GM12878 (cell line): Measurements from ENCODE around the gene CKLF. TPM values are rescaled to one million over a fixed set of nuclear protein-coding genes. Genes with fewer than 3 reads are reported as not detected.

Experiments
- ATAC-seq: fragments of 200-7000 bp; cut with Tn5 transposase; 3 replicates; pipeline ENCODE4 v1.9.1; 2020; ENCODE audit warnings: mild to moderate bottlenecking, moderate library complexity
- BruUV-seq: library from RNA; stranded (reverse); fragments of 400-500 nt; replicated peaks from 2 replicates; lab custom pipeline; 2021; lab: Mats Ljungman, UMichigan
- CTCF ChIA-PET: fragments of 300-600 bp; sonication (Branson Sonifier 250); formaldehyde crosslinking; extraction: SDS; loops from one replicate; lab custom pipeline; 2021; ENCODE audit warnings: inconsistent platforms; lab: Yijun Ruan, JAX
- POLR2A ChIA-PET: fragments of 350-600 bp; formaldehyde crosslinking; extraction: SDS; loops from one replicate; lab custom pipeline; 2021; ENCODE audit warnings: inconsistent platforms; lab: Charles Lee
- RAD21 ChIA-PET: fragments of 300-600 bp; sonication (Branson Sonifier 250); formaldehyde crosslinking; loops from one replicate; lab custom pipeline; 2023; ENCODE audit warnings: antibody characterized with exemption; ENCODE audit not compliant: unreplicated experiment; lab: Charles Lee
- SMC1A ChIA-PET: fragments of 300-600 bp; sonication (Branson Sonifier 250); formaldehyde crosslinking; loops from one replicate; lab custom pipeline; 2023; ENCODE audit not compliant: unreplicated experiment, uncharacterized antibody; lab: Charles Lee
- DNase-seq: peaks from one replicate; pipeline ENCODE4 v3.0.0-alpha.2; 2011; ENCODE audit warnings: low read depth, low spot score
- FAIRE-seq: peaks from 3 replicates; lab custom pipeline; 2011; peaks lifted over from hg19 to GRCh38; lab: Jason Lieb, UNC
- H2AFZ ChIP-seq: 2 replicates; pipeline ENCODE4 v1.6.0; 2011; ENCODE audit warnings: low read depth, low read length, control low read depth; ENCODE audit not compliant: control insufficient read depth
- H3K27ac ChIP-seq: 2 replicates; pipeline ENCODE4 v1.5.1; 2011; ENCODE audit warnings: control low read depth; ENCODE audit not compliant: control insufficient read depth, insufficient read depth
- H3K27me3 ChIP-seq, 2 experiments: replicated peaks in 1 of 2; 2 replicates each; pipeline versions ENCODE4 v1.6.0 to v1.6.1; 2011; ENCODE audit warnings: low read length in 1 of 2; ENCODE audit not compliant: control insufficient read depth in 2 of 2, insufficient read depth in 2 of 2
- H3K36me3 ChIP-seq, 2 experiments: 2 replicates each; pipeline ENCODE4 v1.5.1; 2011; ENCODE audit warnings: low read length in 1 of 2; ENCODE audit not compliant: control insufficient read depth in 2 of 2, insufficient read depth in 2 of 2
- H3K4me1 ChIP-seq: 2 replicates; pipeline ENCODE4 v1.6.1; 2011; ENCODE audit warnings: mild to moderate bottlenecking, low read length, moderate library complexity, mixed read lengths; ENCODE audit not compliant: control insufficient read depth, insufficient read depth
- H3K4me2 ChIP-seq: 2 replicates; pipeline ENCODE4 v1.6.0; 2011; ENCODE audit warnings: control low read depth; ENCODE audit not compliant: control insufficient read depth, insufficient read depth
- H3K4me3 ChIP-seq: fragments of 200-600 bp; sonication (generic); 2 replicates; pipeline ENCODE4 v1.5.1; 2016
- H3K79me2 ChIP-seq: 2 replicates; pipeline ENCODE4 v1.6.0; 2011; ENCODE audit warnings: low read length; ENCODE audit not compliant: control insufficient read depth, insufficient read depth
- H3K9ac ChIP-seq: 2 replicates; pipeline ENCODE4 v1.8.0; 2011; ENCODE audit warnings: low read length, control low read depth, mixed read lengths; ENCODE audit not compliant: control insufficient read depth, insufficient read depth
- H3K9me3 ChIP-seq: replicated peaks from 3 replicates; pipeline ENCODE4 v1.5.1; 2011; ENCODE audit warnings: mild to moderate bottlenecking, low read length; ENCODE audit not compliant: control insufficient read depth, insufficient read depth
- H4K20me1 ChIP-seq: 2 replicates; pipeline ENCODE4 v1.6.0; 2011; ENCODE audit not compliant: control insufficient read depth, insufficient read depth
- BHLHE40 ChIP-seq, 2 experiments: fragments of 450-650 bp in 1 of 2; IDR thresholded peaks; 2 replicates each; pipeline ENCODE4 v1.6.1; 2011 to 2017; ENCODE audit warnings: low read depth in 2 of 2, borderline replicate concordance in 1 of 2, improper control_type of control experiment in 1 of 2, low read length in 1 of 2, mild to moderate bottlenecking in 1 of 2
- CREB1 ChIP-seq: IDR thresholded peaks from 2 replicates; pipeline ENCODE4 v1.6.1; 2012; ENCODE audit warnings: low read depth, mild to moderate bottlenecking, inconsistent platforms
- JUNB ChIP-seq: IDR thresholded peaks from 2 replicates; pipeline ENCODE4 v1.6.1; 2016; ENCODE audit warnings: antibody characterized with exemption, mild to moderate bottlenecking
- MTA2 ChIP-seq: fragments of 450-650 bp; IDR thresholded peaks from 2 replicates; pipeline ENCODE4 v1.6.1; 2016; ENCODE audit warnings: low read depth, mild to moderate bottlenecking, moderate library complexity
- RUNX3 ChIP-seq: IDR thresholded peaks from 2 replicates; pipeline ENCODE4 v1.6.1; 2012; ENCODE audit warnings: low read length, inconsistent platforms
- ZBED1 ChIP-seq: IDR thresholded peaks from 2 replicates; pipeline ENCODE4 v1.6.1; 2016; ENCODE audit warnings: borderline replicate concordance
- ZBTB33 ChIP-seq: fragments of 450-650 bp; IDR thresholded peaks from 2 replicates; pipeline ENCODE4 v1.6.1; 2017; ENCODE audit warnings: mild to moderate bottlenecking
- WGBS: methylation state at CpG from one replicate; pipeline ENCODE4 v1.1.6; 2016; ENCODE audit warnings: low lambda C conversion rate; ENCODE audit not compliant: insufficient replicate concordance, insufficient coverage; ENCODE audit errors: missing lambda C conversion rate; 5-methylcytosine and 5-hydroxymethylcytosine counted together
- in situ Hi-C: fragments of 300-500 bp; cut with MboI; formaldehyde crosslinking; loops from 9 replicates; pipeline ENCODE4 v1.14.3; 2018; ENCODE audit warnings: mixed read lengths
- intact Hi-C: fragments of 100-400 bp; cut with micrococcal nuclease; formaldehyde crosslinking; loops from one replicate; pipeline ENCODE4 v1.14.2; 2022; ENCODE audit not compliant: unreplicated experiment
- polyA plus RNA-seq, 11 experiments: library from polyadenylated mRNA; depleted of rRNA in 4 of 11; unstranded in 6 of 11; stranded (reverse) in 5 of 11; fragments of >200 nt; fragmentation: Nextera tagmentation in 4 of 11; fragmentation: Illumina TruSeq in 1 of 11; extraction: Ambion mirVana in 4 of 11; extraction: Trizol in 1 of 11; gene quantifications; 1 replicate in 1 of 11; 2 replicates in 10 of 11; pipeline versions ENCODE4 v1.2.1 to v1.2.3, GENCODE V29; 2011 to 2016; ENCODE audit warnings: inconsistent platforms in 2 of 11, missing spikeins in 2 of 11, low read depth in 1 of 11
- total RNA-seq, 4 experiments: library from RNA; depleted of rRNA in 3 of 4; stranded (reverse); fragments of >200 nt in 3 of 4; fragmentation: Illumina TruSeq in 1 of 4; extraction: Trizol in 1 of 4; gene quantifications; 2 replicates each; pipeline versions ENCODE4 v1.2.1 to v1.2.3, GENCODE V29; 2013 to 2021

The CKLF gene
- total and polyA plus RNA-seq, 10 of the 15 experiments (the other 5 are each of a cell fraction or from before 2014, with no cell fraction given) = 40.8 to 193 (median 109) TPM

- TF ChIP-seq ZBTB33 (no peak), ZBED1 (no peak), CREB1 (0 out of 2 replicates have a peak, but pooled peaks have one; percentile 11), JUNB (peak; percentile 32; the same call in 1 of the 2 replicates), MTA2 (peak; percentile 20; the same call in 1 of the 2 replicates), RUNX3 (peak; percentile 59)
Measured at GRCh38 chr16:66508248-66508913, 44.0 kb upstream of the CKLF start (continued).

GRCh38 chr16:66508914-66509496, 43.4 kb upstream of the CKLF start:
- no peak overlapping the region for H3K9ac ChIP-seq

More at GRCh38 chr16:66508914-66509496, 43.4 kb upstream of the CKLF start:
- in situ Hi-C loops (no loop called here), intact Hi-C loops (no loop called here)
- no peaks in the 10 kb centered on the region for H4K20me1 ChIP-seq
- BruUV-seq = no TSS peak
- peaks cover 3% of the 10 kb centered on the region; the same call in 1 of the 2 replicates for H3K4me1 ChIP-seq
- ChIA-PET RAD21 (interaction anchor here (0.6 to 2.8 kb wide), 9 partner anchors 9 to 102 kb away, joined by 3 to 6 read pairs (median 4); no protein-coding TSS in a partner anchor), SMC1A (interaction anchor here (0.8 to 2.1 kb wide), 13 partner anchors 11 to 98 kb away, joined by 3 to 8 read pairs (median 3); no protein-coding TSS in a partner anchor), POLR2A (interaction anchor here (0.9 to 1.8 kb wide), 2 partner anchors 14 to 42 kb away, joined by 3 to 5 read pairs; no protein-coding TSS in a partner anchor), CTCF (interaction anchor here (0.6 to 3.8 kb wide), 22 partner anchors 13 to 1046 kb away, joined by 3 to 12 read pairs (median 4); partner anchors contain the start of gene NAE1)
- no peak for FAIRE-seq
- no peak for DNase-seq
- H3K4me2 ChIP-seq = no peak overlapping the region
- H3K36me3 ChIP-seq = no peaks in the 10 kb centered on the region
- no peaks in the 10 kb centered on the region for H3K27me3 ChIP-seq
- WGBS = 27% methylated on average over 9 of the region's 9 CpGs
- H3K9me3 ChIP-seq = no peaks in the 10 kb centered on the region
- no peak overlapping the region for H2AFZ ChIP-seq
- no peak overlapping the region for H3K4me3 ChIP-seq
- H3K27ac ChIP-seq = no peak overlapping the region
- no peaks in the 10 kb centered on the region for H3K79me2 ChIP-seq
- no peak for ATAC-seq
- TF ChIP-seq ZBED1 = no peak
- TF ChIP-seq BHLHE40 (IDR thresholded peaks at IDR 0.05; ENCODE audit: borderline replicate concordance in 1 of 2, low read depth in 2 of 2, low read length in 1 of 2) = 0 out of 4 replicates have a peak, but pooled peaks of 1 of the 2 experiments have one; percentile 5
